ENCODE results near the gene CREM. TPM values are rescaled to one million over a fixed set of nuclear protein-coding genes. Genes with fewer than 3 reads are reported as not detected.

The CREM gene
- total and polyA plus RNA-seq, 2 of the 4 experiments (the other 2 are of a cell fraction) = 33.2 to 40.5 TPM

DNA sequence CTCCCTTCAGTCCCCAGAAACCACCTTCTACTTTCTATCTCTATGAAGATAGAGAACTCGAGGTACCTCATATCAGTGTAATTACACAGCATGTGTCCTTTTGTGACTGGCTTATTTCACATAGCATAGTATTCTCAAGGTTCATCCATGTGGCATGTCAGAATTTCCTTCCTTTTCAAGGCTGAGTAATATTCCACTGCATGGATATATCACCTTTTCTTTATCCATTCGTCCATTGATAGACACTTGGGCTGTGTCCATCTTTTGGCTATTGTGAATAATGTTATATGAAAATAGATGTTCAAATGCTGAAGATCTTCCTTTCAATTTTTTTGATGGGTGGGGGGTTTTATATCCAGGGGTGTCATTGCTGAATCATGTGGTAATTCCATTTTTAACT, 117.9 kb downstream of the CREM start:
- Histone ChIP-seq H3K18ac (ENCODE audit: low read depth, low read length) (no peak overlapping the region), H3K4me1 (ENCODE audit: control insufficient read depth, insufficient read depth, low read length) (peaks cover 3% of the 10 kb centered on the region; the same call in 1 of the 2 replicates), H2AFZ (replicated peaks; ENCODE audit: low read length, poor library complexity) (no peak overlapping the region), H2BK5ac (ENCODE audit: low read depth, low read length, poor library complexity, severe bottlenecking) (no peak overlapping the region), H2BK120ac (ENCODE audit: low read depth, low read length) (no peak overlapping the region), H2AK9ac (replicated peaks; ENCODE audit: low read depth, low read length, poor library complexity) (no peak overlapping the region), H3K4ac (ENCODE audit: low read depth, low read length) (no peak overlapping the region), H3K9me1 (ENCODE audit: insufficient read depth, low read length) (0 out of 2 replicates have a peak, but pooled peaks cover 4% of the 10 kb centered on the region), H4K8ac (ENCODE audit: low read depth in 2 of 2, low read length in 2 of 2) (no peak overlapping the region), H3K14ac (replicated peaks; ENCODE audit: low read depth, low read length) (no peak overlapping the region), H3K79me1 (ENCODE audit: low read depth in 1 of 2, low read length in 2 of 2) (no peaks in the 10 kb centered on the region), H3K27ac (ENCODE audit: insufficient read depth, low read length) (no peak overlapping the region), H2AK5ac (ENCODE audit: low read depth, low read length) (no peak overlapping the region), H3K27me3 (ENCODE audit: control insufficient read depth, insufficient read depth, low read length) (no peaks in the 10 kb centered on the region), H4K5ac (ENCODE audit: low read depth, low read length) (no peak overlapping the region), H4K20me1 (ENCODE audit: insufficient read depth, low read length) (no peaks in the 10 kb centered on the region), H2BK15ac (ENCODE audit: low read depth, low read length) (no peak overlapping the region), H3K9me3 (ENCODE audit: control insufficient read depth, insufficient read depth, low read length) (no peaks in the 10 kb centered on the region), H3K9ac (ENCODE audit: low read depth, low read length) (no peak overlapping the region), H2BK20ac (ENCODE audit: low read depth, low read length) (no peak overlapping the region), H4K91ac (ENCODE audit: insufficient read depth, low read depth, low read length) (no peak overlapping the region), H3K4me3 (ENCODE audit: insufficient read depth, low read depth, low read length) (no peak overlapping the region), H3K56ac (ENCODE audit: extremely low read depth, insufficient read depth, low read length) (no peak overlapping the region), H3K23ac (ENCODE audit: low read depth, low read length) (no peak overlapping the region), H3K4me2 (ENCODE audit: low read depth, low read length) (no peak overlapping the region), H3K36me3 (ENCODE audit: control insufficient read depth, insufficient read depth, low read length) (no peaks in the 10 kb centered on the region)
- no TSS peak for BruUV-seq (replicated peaks)
- ChIA-PET CTCF (no interaction called here), POLR2A (ENCODE audit: unreplicated experiment) (no interaction called here)
- TF ChIP-seq CEBPB (IDR thresholded peaks at IDR 0.05; ENCODE audit: low read depth, low read length) = no peak
- TF ChIP-seq RFX5 (IDR thresholded peaks at IDR 0.05; ENCODE audit: low read depth, low read length) = no peak
- TF ChIP-seq SMC3 (IDR thresholded peaks at IDR 0.05; ENCODE audit: low read depth, low read length) = no peak
- no peak for TF ChIP-seq CHD1 (IDR thresholded peaks at IDR 0.05; ENCODE audit: low read depth, low read length)
- TF ChIP-seq MXI1 (IDR thresholded peaks at IDR 0.05; ENCODE audit: borderline replicate concordance, low read depth, low read length) = no peak
- TF ChIP-seq FOS (IDR thresholded peaks at IDR 0.05; ENCODE audit: low read depth, low read length) = no peak
- no peak for TF ChIP-seq POLR2A (IDR thresholded peaks at IDR 0.05; ENCODE audit: low read depth, low read length)
- no peak for TF ChIP-seq BHLHE40 (IDR thresholded peaks at IDR 0.05; ENCODE audit: low read depth, low read length)
- TF ChIP-seq RCOR1 (IDR thresholded peaks at IDR 0.05; ENCODE audit: insufficient replicate concordance, low read length) = no peak
- no peak for ATAC-seq (ENCODE audit: low read depth)
- dilution Hi-C loops (cut with HindIII; ENCODE audit: low sequenced_read_pairs, unreplicated experiment) = no loop called here
- DNase-seq = no peak
- no CpG with 5 or more reads among the region's 2 CpGs for WGBS, 2 experiments (ENCODE audit: extremely low coverage in 2 of 2, insufficient read length in 1 of 2)
- in situ Hi-C loops (cut with MboI; ENCODE audit: low sequenced_read_pairs) = loop anchor here (25.0 kb wide), 1 partner anchor 1543 kb away; no protein-coding TSS in a partner anchor
- intact Hi-C loops (cut with micrococcal nuclease) = loop anchor here (5.0 to 10.0 kb wide), 2 partner anchors 320 to 1633 kb away; no protein-coding TSS in a partner anchor

Measured in IMR-90 (cell line).